Medulla oblongata (tissue), 1 donor: ENCODE measurements around the gene TBCK.

Experiments used
- DNase-seq: peaks from one replicate; pipeline ENCODE4 v3.0.0-alpha.2; 2015; ENCODE audit errors: extremely low spot score

TBCK gene

GRCh38 chr4:106039796-106040195 is 276.2 kb downstream of the TBCK start:
- DNase-seq, result no peak

- no peak for DNase-seq
These were observed 277.1 kb downstream of the TBCK start for GRCh38 chr4:106038908-106039307.

DNA sequence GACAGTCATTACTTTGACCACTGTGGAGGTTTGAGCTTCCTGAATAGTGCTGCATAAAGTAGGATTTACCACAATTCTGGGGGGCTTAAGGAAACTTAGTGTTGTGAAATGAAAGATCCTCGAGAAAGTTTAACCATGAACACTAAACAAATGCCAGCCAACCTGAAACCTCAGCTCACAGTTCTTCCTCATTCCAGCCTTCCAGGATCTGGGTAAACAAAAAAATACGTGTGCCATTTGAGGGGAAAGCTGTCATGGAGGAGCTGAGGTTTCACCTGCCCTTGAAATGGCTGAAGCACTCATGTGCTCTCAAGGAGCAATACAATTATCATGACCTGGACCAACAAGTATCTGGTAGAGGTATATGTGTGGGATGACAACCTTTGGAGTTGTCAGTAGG is 278.0 kb downstream of the TBCK start:
- no peak for DNase-seq

DNA sequence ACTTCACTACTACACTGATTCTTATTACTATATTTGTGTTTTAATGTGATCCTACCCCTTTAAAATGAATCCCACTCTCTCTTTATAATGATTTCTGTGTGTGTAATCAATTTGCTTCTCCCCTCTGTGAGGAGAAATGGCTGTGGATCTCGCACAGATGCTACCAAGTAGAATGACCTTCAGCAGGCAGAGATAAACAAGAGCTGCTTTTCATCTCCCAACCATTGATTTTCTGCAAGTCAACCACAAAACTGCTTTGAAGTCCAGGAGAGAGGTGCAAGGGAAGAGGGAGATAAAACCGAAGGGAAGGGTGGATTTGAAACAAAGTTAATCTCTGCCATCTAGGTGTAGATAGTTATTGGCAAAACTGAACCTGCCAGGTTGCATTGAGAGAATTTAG is 279.2 kb downstream of the TBCK start:
- no peak for DNase-seq

DNA sequence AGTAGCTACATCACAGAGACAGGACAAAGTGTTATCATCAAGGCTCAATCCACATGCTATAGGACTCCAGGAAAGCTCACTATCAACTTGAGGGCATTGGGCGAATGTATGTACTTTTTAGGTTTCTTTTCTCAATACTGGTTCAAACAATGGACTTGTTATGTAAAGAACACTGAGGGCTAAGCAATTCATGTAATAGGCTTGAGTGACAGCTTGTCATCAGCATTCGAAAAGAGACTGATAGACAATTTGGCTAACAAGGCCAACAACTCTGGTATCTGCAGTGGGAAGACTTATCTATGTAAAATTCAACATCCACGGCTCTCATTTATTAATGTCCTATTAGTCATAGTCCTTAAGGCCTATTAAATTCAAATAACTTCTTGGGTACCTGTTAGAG is 279.7 kb downstream of the TBCK start:
- DNase-seq, result no peak

GRCh38 chr4:106035204-106035603 is 280.8 kb downstream of the TBCK start:
- no peak for DNase-seq

GRCh38 chr4:106034751-106035150 is 281.3 kb downstream of the TBCK start:
- DNase-seq, result no peak

DNA sequence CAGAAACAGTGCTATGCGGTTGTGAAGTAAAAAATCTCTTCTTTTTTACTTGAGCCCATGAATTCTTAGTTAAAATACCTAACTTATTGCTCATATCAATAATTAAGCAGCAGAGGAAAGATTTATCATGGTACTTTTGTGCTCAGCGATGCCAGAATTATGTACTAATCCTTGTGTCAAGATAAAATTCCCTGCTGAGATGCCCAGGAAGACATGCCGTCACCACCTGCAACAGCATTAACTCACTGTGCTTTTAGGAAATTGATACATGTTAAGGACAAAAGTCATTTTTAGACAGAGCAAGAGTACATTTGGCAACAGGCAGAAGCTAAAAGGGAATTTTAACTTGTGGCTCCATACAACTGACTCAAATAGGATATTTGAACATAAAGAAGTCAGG is 281.8 kb downstream of the TBCK start:
- DNase-seq, result no peak

GRCh38 chr4:106033469-106033868 is 282.5 kb downstream of the TBCK start:
- DNase-seq, result no peak

- no peak for DNase-seq
These were observed 283.1 kb downstream of the TBCK start for GRCh38 chr4:106032851-106033286.

DNA sequence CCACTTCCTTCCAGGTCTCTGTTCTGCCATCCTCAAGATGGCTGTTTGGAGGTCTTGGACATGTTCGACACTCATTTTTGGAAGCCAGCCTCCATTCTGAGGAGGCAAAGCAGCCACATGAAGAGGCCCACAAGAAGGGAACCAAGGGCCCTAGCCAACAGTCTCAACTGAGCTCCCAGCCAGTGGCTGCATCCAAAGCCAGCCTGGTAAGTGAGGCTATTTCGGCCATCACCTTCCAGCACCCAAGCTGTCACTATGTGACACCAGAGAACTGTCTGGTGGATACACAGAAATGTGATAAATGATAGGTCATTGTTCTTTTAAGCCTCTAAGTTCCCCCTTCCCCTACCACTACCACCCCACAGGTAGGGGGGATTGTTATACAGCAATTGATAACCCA is 293.6 kb downstream of the TBCK start:
- DNase-seq, result no peak

- no peak for DNase-seq
These were observed 294.1 kb downstream of the TBCK start for GRCh38 chr4:106021737-106022410.

GRCh38 chr4:106019771-106020170 is 296.2 kb downstream of the TBCK start:
- no peak for DNase-seq

- DNase-seq, result no peak
These were observed 298.0 kb downstream of the TBCK start for GRCh38 chr4:106017975-106018374.

DNA sequence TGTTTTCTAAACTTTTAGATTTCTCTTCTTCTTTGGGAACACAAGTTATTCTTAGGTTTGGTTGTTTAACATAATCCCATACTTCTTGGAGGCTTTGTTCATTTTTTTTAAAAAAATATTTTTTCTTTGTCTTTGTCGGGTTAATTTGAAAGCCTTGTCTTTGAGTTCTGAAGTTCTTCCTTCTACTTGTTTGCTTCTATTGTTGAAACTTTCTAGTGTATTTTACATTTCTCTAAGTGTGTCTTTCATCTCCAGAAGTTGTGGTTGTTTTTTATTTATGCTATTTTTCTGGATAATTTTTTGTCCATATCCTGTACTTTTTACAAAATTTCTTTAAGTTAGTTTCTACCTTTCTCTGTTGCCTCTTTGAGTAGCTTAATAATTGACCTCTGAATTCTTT is 304.6 kb downstream of the TBCK start:
- no peak for DNase-seq

- no peak for DNase-seq
These were observed 305.2 kb downstream of the TBCK start for GRCh38 chr4:106010761-106011160.

DNA sequence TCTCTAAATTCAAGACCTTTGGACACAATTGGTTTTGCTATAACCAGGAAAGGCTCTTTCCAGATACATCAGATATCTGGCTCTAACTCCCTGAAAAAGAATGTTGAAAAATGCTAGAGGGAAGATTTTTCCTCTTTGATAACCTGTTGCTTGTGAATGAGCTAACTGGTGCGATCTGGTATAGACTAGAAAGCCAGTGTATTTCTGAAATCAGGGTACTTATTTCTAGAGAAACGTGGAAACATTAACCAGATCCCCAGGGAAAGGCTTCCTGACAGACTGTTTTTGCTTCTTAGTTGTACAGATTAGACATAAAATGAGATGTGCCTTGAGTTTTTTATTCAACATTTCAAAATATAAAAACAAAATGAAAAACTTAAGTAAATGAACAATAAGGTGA is 313.0 kb downstream of the TBCK start:
- DNase-seq, result no peak

- no peak for DNase-seq
These were observed 317.6 kb downstream of the TBCK start for GRCh38 chr4:105998171-105999063.

GRCh38 chr4:105996845-105997244 is 319.2 kb downstream of the TBCK start:
- DNase-seq, result no peak

- no peak for DNase-seq
These were observed 321.0 kb downstream of the TBCK start for GRCh38 chr4:105994841-105995501.

DNA sequence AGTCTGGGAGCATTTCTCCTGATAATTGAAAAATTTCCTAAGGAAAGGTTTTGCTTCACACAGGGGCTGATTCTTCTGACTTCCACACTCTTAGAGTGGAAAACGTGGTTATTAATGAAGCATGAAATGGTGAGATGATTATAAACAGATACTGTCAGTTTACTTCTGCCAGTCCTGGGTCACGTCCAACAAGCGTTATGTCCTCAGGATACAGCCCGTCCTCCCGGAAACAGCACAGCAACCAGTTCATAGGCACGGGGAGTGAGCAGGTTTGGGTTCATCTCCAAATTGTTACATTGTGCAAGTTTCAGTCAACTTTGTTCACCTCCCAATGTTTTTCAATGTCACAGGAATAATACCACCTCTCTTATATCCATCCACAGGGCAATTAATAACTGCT is 321.9 kb downstream of the TBCK start:
- no peak for DNase-seq

- no peak for DNase-seq
These were observed 323.2 kb downstream of the TBCK start for GRCh38 chr4:105992641-105993305.
